BJ (cell line): Measurements from ENCODE around the gene BAZ2B. TPM values are rescaled to one million over a fixed set of nuclear protein-coding genes. Genes with fewer than 3 reads are reported as not detected.

ENCODE experiments used
- CTCF ChIA-PET: fragments of 350-600 bp; formaldehyde crosslinking; extraction: SDS; loops from one replicate; lab custom pipeline; 2021; ENCODE audit warnings: antibody characterized with exemption, inconsistent platforms; lab: Yijun Ruan, JAX
- POLR2A ChIA-PET: fragments of 300-600 bp; sonication (Branson Sonifier 250); formaldehyde crosslinking; extraction: SDS; loops from one replicate; lab custom pipeline; 2021; ENCODE audit warnings: antibody characterized with exemption; lab: Charles Lee
- DNase-seq: peaks from one replicate; pipeline ENCODE4 v3.0.0-alpha.2; 2011; ENCODE audit warnings: low read depth
- H3K27me3 ChIP-seq: 2 replicates; pipeline ENCODE4 v1.6.0; 2011; ENCODE audit warnings: low read length; ENCODE audit not compliant: control insufficient read depth, insufficient read depth
- H3K36me3 ChIP-seq: 2 replicates; pipeline ENCODE4 v1.5.1; 2011; ENCODE audit warnings: low read length; ENCODE audit not compliant: control insufficient read depth, insufficient read depth
- H3K4me3 ChIP-seq: 2 replicates; pipeline ENCODE4 v1.5.1; 2011; ENCODE audit warnings: low read depth, mild to moderate bottlenecking, control low read depth, low read length
- CTCF ChIP-seq: IDR thresholded peaks from 2 replicates; pipeline ENCODE4 v1.5.1; 2011; ENCODE audit warnings: low read depth, mild to moderate bottlenecking, control low read depth, inconsistent platforms, low read length, moderate library complexity; ENCODE audit not compliant: insufficient read depth
- polyA plus RNA-seq: library from polyadenylated mRNA; depleted of rRNA; stranded (reverse); fragments of >200 nt; gene quantifications from 2 replicates; pipeline ENCODE4 v1.2.3, GENCODE V29; 2011

The BAZ2B gene
- polyA plus RNA-seq, 1 experiment, result 16.0 TPM

GRCh38 chr2:159557437-159558034 lies 58.8 kb downstream of the BAZ2B start:
- DNase-seq, result no peak
- H3K36me3 ChIP-seq, result no peaks in the 10 kb centered on the region
- H3K4me3 ChIP-seq, result no peak overlapping the region
- no peaks in the 10 kb centered on the region for H3K27me3 ChIP-seq
- CTCF ChIA-PET, result interaction anchor here (0.7 to 1.7 kb wide), 4 partner anchors 9 to 58 kb away, joined by 3 to 4 read pairs (median 3); no protein-coding TSS in a partner anchor
- TF ChIP-seq CTCF, result peak; percentile 26; the same call in 1 of the 2 replicates
- POLR2A ChIA-PET, result no interaction called here

DNA sequence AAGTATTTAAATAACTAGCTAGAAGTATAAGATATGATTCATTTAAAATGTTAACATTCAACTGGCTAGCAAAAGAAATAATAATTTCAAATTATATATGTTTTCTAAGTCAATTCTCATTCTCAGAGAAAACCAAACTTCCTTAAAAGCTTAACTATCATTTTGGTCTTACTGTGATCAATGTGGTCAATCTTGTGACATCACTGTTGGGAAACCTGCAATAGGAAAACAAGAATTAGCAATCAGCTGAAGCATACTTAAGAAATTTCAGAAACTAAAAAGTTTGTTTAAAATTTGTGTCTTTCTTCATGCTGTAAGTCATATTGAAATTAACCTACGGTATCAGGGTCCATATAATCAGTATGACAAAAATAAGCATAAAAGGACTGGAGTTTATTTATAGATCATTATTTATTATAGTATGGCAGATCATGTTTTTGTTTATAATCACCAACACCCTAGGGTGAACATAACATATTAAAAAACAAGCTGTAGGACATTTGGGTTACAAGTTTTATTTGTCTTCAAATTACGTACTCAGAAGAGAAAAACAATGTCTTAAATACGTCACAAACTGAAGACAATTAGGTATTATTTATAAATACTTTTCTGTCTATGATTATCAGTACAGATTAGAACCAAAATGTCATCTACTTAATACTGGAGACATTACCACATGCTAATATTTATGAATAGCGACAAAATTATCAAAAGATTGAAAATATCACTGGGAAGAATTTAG lies 60.5 kb downstream of the BAZ2B start:
- H3K4me3 ChIP-seq, result no peak overlapping the region
- H3K27me3 ChIP-seq, result no peaks in the 10 kb centered on the region
- POLR2A ChIA-PET, result no interaction called here
- H3K36me3 ChIP-seq, result no peaks in the 10 kb centered on the region
- no peak for TF ChIP-seq CTCF
- CTCF ChIA-PET, result interaction anchor here (0.9 kb wide), 1 partner anchor 12 kb away, joined by 4 read pairs; no protein-coding TSS in a partner anchor
- DNase-seq, result no peak

GRCh38 chr2:159553727-159554126 lies 62.6 kb downstream of the BAZ2B start:
- H3K36me3 ChIP-seq, result no peaks in the 10 kb centered on the region
- H3K27me3 ChIP-seq, result no peaks in the 10 kb centered on the region
- ChIA-PET POLR2A (no interaction called here), CTCF (no interaction called here)
- TF ChIP-seq CTCF, result no peak
- DNase-seq, result no peak
- H3K4me3 ChIP-seq, result no peak overlapping the region

DNA sequence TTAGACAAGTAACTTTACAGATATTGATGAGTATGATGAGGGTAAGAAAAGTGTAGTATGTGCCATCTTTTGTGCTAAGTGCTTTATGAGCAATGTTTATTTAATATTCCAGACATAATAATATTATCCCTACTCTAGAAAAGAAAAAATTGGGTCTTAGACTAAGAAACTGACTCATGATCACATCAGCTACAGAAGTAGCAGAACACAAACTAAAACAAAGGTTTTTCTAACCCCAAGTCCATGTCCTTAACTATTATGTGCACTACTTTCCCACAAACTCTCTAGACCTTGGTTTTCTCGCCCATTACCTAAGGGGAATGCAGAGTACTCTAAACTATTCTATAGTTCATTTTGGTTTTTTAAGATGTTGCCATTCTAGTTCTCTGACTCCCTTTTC lies 64.5 kb downstream of the BAZ2B start:
- DNase-seq, result no peak

More for the DNA sequence above, 64.5 kb downstream of the BAZ2B start:
- CTCF ChIA-PET, result no interaction called here
- POLR2A ChIA-PET, result no interaction called here
- Histone ChIP-seq H3K27me3 (no peaks in the 10 kb centered on the region), H3K36me3 (no peaks in the 10 kb centered on the region), H3K4me3 (no peak overlapping the region)
- no peak for TF ChIP-seq CTCF
